GM19328 (cell line): ENCODE measurements around the gene S100A8.
"Not testable (repeated sequence)": the region's sequence is repeated elsewhere in the genome, so short reads cannot be mapped to it uniquely, and the experiment has no call there.

ENCODE experiments used
- ATAC-seq: cut with Tn5 transposase; IDR thresholded peaks from one replicate; pipeline ENCODE4 v1.9.1; 2021; ENCODE audit warnings: mild to moderate bottlenecking, moderate library complexity; ENCODE audit not compliant: unreplicated experiment

Gene S100A8

DNA sequence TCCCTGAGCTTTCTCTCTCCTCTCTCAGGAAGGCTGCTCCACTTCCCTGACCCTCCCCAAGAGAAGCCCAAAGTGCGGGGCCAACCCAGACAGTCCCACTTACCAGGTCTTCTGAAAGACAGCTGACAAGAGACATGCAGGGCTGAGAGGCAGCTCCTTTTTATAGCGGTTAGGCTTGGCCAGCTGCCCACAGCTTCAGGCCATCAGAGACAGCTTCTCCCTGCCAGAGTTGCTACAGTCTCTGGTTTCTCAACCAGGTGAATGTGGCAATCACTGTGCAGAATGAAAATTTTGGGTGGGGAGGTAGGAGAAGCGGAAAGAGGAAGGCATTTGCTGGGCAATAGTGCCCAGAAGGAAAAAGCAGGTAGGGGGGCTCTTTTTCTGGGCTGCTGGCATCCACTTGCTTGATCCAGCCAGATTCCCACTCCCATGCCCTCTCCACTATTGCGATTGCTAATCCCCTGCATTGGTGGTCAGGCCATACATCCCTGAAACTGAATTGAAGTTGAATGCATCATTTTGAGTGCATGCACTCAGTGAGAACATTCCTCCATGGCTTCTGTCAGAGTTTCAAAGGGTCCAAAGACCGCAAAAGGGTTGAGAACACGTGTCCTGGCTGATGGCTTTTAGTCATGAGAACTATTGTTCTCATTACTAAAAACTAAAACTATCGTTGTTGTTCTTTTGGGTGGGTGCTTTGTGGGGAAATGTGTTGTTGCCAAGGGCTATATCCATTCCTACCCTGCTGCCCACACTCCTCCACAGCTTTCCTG, at the start of gene S100A8:
S100A8 (minus strand) TSS at position 136 of the 773 bp plus-strand sequence. CDS start 538 bp downstream, outside the sequence.
- ATAC-seq: no peak

DNA sequence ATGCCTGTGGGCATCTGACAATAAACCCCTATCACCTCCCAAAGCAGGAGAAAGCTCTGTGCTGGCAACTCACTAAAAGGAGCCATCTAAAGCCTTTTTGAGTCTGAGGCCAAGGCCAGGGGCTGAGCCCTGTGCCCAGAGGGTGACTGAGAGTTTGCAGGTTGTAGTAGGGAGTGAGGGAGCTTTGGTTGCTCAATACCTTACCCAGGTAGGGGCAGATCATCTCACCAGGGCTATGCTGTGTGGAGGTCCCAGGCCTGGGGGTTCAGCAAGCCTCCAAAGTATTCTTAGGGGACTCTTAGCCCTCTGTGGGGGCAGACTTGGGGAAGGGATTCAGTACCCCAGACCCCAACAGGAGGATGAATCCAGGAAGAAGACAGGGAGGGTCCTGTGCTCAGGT, 48.4 kb upstream of the S100A8 start:
- ATAC-seq: no peak

DNA sequence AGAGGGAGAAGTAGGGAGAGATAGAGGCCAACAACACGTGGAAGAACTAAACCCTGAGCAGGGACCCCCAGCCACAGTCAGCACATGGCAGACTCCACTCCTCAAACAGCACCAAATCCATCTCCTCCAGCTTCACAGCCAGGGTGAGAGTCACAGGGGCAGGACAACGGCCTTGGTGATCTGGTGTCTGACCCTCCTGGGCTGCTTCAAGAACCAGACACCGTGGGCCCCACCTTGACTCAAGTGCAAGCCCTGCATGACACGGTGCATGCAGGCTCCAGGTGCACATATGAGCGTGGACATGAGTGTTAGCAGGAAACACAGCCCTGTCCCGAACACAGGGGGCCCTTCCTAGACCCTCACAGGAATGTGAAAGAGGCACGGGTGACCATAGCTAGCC, 47.7 kb upstream of the S100A8 start:
- no peak for ATAC-seq

DNA sequence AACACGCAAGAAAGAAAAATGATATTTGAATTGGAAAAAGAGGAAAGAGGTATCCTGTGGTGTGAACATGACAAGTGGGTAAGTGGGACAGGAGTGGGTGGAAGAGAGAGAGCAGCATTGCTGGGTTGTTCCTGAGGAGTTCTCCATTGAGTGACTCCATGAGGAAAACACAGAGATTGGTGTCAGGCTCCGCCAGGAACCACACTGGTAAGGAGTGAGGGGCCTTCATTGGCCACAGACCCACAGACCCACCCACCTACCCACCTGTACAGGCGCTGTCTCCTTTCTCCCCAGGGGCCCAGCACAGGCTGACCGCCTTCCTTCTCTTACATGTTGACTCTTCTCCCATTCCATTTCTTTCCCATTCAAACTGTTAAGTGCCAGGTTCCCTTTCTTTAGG, 46.4 kb upstream of the S100A8 start:
- ATAC-seq: no peak

DNA sequence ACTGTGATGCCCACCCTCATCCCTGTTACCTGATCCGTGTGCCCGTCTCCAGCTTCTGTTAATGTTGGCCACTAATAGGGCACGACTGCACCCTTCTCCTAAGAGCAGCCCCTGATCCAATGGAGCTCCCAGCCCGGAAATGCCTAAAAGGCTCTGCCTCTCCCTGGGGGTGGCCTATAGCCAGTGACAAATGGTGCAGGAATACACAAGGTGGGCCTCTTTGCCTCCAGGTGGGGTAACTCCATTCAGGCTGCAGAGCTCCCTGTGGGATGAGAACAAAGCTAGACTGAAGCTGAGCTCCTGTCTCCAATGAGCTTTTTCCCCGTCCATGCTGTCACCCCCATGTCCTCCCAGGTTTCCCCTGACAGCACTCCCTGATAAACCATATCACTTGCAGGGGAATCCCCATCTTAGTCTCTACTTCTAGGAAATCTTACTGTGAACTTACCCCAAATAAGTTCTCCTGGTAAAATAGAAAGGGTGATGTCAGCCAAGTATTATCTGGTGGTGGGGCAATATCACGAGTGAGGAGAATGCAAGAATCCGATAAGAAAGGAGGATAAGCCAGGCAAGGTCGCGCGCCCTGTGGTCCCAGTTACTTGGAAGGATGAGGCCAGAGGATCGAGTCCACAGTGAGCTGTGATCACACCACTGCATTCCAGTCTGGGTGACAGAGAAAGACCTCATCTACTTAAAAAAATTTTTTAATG, 44.0 kb upstream of the S100A8 start:
- no peak for ATAC-seq

DNA sequence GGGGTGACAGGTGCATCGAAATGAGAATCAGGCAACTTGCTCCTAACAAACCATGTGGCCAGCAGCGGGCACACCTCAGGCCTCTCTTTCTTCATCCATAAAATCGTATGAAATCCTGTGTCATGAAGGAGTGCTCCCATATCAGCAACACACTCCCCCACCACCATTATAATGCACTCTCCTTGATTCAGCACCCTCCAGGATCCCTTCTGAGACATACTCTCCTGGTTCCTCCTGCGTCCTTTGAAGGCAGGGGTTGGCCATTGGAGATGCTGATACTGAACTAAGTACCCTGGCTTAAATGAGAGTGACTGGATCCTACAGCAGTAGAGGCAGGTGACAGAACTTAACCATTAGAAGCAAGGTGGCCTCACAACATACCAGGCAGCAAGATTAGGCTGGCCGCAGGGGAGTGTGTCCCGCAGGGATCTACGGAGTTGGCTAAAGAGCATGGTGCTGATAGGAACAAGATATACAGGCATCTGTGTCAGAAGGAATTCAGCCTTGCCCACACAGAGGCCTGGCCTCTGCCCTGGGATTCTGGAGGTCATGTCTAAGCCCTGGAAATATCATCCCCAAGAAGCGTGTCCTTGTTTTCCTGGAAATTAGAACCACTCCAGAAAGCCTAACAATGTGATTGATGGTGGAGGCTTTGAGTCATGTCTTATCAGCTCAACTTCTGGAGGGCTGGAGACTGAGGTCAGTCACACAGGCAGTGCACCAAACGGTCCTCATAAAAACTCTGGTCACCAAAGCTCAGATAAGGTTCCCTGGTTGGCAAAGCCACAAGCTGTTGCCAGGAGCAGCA, 42.2 kb upstream of the S100A8 start:
- no peak for ATAC-seq

DNA sequence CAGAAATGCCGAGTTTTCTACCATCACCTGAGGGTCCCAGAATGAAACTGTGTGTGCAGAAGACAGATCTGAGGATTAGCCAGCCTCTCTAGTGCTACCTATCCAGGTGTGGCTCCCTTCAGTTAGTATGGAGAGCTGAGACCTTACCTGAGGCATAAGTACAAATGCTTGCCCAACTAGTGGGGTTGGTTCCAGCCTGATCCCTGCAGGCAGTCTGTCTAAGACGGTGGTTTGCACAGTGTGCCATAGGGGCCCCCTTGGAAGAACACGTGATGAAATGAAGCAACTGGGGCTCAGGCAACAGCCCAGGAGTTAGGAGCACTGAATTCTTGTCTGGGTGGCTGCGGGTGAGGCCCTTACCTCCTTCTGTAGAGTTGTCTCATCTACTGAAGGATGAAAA, 41.1 kb upstream of the S100A8 start:
- ATAC-seq: no peak

DNA sequence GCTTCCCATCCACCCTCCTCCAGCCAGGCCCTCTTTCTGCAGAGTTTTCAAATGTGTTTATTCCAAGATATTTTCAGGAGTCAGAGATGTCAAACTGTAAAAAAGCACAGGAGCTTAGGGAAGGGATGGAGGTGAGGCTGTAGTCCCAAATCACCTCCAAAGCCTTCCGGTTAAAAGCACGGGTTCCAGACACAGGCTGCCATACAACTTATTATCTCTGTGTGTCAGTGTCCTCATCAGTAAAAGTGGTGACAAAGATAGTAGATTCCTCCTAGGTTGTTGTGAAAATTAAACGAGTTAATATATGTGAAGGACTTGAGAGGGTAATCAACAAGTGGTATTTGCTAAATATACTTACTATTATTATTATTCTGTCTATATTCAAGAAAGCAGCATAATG, 40.6 kb upstream of the S100A8 start:
- ATAC-seq: no peak

DNA sequence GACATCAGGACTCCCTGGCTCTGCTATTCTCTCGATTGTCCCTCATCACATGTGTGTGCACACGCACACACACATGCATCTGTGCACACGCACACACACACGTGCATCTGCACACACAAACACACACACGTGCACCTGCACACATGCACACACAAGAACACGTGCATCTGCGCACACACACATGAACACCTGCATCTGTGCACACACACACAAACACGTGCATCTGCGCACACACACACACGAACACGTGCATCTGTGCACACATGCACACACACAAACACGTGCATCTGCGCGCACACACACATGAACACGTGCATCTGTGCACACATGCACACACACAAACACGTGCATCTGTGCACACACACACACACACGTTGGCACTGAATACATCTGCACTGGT, 40.1 kb upstream of the S100A8 start:
- no peak for ATAC-seq

DNA sequence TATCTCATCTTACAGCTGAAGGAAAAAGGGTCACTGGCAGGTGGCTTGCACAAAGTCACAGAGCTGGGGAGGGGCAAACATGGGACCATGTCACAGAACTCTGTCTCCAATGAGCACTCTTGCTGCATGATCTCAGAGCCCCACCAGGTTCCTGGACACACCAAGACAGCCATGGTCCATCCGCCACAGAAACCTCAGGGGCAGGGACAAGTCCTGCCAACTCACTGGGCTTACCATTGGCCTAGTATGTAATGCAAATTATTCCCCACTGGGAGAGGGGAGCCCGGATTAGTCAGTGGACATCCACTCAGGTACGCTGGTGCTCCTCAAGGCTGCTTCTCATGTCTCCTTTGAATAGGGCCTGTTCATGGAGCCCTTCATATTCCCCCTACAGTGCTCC, 39.7 kb upstream of the S100A8 start:
- ATAC-seq: no peak

DNA sequence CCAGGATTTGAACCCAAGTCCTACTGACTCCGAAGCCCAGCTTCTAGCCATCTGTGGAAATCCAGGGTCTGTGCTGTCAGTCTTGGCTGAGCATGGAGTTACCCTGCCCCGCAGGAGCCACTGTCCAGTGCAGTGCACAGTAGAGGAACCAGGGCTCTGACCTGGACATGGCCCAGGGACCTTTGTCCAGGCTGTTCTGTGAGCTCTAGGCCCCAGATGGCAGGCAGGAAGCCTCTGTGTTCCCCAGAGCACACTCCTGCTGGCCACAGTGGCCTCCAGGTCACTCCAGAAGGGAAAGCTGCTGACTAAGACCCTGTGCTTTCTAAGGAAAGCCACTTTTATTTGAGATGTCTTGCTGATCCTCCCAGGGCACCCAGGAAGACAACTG, 39.3 kb upstream of the S100A8 start:
- no peak for ATAC-seq

DNA sequence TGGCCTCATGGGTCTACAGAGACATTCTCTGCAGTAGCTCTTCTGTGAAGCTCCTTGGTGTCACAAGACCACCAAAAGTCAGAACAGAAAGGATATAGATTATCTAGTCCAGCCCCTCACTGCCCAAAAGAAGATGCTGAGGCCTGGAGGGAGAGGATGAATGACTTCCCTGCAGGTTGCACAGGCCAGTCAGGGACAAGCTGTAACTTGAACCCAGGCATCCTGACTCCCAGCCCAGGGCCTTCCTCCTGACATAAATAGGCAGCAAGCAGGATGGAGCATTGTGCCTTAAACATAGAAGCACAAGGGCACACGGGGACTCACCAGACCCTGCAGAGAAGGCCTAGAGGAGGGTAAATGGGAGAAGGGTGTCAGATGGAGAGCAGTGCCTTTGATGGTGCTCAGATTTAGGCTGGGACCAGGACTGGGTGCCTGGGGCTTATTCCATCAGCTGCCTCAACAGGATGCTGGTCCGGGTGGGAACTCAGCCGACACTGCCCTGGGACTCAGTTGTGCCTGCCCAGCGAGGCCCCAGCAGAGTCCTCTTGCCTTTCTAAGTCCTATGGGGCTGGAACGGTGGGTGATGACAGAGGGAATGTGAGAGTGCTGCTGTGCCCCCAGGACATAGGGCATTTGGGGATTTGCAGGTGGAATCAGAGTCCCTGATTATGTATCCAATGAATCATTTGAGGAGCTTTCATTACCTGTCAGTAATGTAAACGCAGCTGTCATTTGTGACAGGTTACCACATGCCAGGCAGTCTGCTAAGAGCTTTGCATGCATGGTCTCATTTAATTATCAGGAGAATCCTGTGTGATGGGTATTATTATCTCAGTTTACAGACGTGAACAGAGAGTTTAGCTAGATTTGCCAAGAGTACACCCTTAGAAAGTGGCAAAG, 38.6 kb upstream of the S100A8 start:
- ATAC-seq: no peak

DNA sequence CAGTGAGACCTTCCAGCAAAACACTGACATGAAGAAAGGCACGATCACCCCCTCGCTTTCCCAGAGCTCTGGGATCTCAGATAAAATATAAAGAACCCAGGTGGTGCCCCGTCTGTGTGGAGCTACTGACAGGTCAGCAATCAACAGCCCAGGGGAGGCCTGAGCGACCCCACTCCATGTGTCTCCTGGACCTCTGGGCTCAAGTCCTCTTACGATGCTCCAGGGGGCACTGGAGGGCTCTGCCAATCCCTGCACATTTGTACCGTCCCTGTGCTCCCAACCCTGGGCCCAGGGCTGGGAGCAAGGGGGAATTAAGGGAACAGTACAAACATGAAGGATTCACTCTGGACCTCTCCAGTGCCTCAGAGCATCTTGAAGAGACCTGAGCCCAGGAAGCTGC, 37.9 kb upstream of the S100A8 start:
- no peak for ATAC-seq

DNA sequence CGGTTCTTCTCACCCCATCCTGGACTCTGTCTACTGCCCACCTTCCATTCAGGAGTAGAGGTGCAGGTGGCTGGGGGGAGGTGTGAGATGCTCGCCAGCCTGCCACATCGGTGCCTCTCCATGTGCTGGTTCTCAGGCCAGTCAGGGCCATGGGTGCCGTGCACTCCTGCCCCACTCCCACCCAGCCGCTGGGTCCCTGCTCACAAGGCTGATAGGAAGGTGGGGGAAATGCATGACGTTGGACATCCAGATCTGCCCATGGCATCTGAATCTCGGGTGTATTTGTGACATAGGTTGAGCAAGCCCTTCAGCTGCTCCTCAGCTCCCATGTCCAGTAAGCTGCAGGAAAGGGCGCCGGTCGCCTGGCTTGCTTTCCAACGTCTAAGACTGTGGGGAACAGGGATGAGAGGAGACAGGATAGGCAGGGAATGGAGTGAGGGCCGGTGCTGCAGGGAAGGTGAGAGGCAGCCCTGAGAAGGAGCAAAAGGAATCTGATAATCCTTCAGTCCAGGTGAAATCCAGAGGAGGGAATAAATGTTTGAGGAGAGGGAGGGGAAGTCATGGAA, 37.3 kb upstream of the S100A8 start:
- ATAC-seq: no peak

DNA sequence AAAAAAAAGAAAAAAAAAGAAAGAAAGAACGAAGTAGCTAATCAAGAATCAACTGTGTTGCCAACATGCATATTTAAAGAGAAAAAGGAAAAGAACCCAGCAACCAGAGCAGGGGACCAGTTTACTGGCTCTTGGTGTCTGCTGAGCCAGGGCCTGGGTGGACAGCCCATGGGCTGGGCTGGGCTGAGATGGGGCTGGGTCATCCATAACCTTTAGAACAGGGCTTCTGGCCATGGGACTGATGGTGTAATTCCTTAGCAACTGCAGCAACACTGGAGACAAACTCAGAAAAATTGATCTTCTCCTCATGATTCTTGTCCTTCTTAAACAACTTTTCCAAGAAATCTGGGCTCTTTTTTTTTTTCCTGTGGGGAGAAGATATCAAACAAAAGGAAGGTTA, 35.9 kb upstream of the S100A8 start:
- no peak for ATAC-seq

DNA sequence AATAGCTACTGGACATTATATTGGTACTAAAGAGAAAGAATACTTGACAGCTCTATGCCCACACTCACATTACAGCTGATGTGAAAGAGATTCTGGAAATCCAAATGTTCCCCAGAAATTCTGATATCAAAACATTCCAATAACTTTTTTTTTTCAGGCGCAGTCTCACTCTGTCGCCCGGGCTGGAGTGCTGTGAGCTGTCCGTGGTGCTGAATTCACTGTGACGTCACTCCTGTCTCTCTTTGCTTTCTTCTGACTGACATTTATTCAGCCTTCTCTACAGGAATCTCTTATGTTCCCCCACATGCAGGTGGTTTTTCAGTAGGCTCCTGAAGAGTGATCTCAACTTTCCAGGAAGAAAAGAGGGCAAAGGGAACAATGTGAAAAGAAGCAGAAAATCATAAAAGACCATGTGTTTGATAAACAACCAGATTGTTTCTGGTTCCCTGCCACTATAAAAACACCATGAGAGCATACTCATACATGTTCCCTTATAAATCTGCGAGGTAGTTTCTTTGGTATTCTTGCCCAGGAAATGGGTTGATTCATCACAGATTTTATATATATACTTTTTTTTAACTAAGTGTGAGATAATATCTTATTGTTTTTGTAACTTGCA, 31.7 kb upstream of the S100A8 start:
- ATAC-seq: no peak

DNA sequence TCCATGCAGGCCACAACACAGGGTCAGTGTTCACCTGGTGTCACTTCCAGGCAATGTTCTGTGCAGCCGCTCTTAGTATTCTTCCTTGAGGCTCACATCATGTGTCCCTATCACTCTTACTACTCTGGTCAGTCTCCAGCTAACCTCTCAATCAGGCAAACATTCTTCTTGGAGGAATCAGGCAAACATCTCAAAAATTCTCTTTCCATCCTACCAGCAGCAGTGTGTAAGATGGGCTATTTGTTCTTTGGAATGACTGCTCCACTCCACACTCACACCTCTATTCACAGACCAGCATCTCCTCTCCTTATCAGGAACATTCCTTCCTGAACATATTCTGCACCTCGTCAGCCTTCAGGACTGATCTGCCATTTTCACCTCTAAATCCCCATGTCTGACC, 29.4 kb upstream of the S100A8 start:
- ATAC-seq: no peak

DNA sequence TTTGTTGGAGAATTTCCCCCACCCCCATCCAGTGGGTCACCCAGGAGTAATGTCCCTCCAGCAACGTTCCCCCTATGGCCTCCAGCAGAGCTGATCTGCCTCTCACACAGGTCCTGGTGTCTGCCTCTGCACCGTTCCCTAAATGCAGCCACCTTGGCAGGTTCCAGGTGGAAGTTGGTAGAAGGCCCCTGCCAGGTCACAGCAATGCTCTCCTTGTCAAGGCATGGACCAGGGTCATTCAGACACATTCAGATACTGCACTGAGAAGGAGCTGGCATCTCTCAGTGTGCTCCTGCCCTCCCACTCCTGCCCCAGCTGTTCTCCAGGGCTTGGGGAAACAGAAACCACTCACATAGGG, 28.5 kb upstream of the S100A8 start:
- not testable (repeated sequence) for ATAC-seq

DNA sequence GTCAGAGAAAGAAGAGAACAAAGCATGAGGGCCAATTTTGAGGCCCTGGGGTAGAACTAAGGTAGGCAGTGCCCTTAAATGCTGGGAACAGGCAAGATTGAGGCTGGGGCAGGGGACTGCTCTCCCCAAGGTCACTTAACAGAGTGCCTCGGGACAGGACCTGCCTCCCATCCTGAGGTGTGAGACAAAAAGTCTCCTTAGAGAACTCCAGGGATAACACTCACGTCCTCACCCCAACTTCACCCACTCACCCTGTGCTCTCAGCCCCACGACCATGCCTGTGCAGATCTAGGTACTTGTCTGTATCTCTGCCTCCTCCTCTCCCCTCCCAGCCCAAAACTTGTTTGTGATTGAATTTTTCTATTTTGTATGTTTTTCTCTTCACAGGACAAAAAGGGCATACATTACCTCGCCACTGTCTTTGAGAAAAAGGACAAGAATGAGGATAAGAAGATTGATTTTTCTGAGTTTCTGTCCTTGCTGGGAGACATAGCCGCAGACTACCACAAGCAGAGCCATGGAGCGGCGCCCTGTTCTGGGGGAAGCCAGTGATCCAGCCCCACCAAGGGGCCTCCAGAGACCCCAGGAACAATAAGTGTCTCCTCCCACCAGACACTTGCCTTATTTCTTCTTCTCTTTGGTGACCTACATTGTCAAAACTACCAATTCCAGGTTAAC, 28.0 kb upstream of the S100A8 start:
- not testable (repeated sequence) for ATAC-seq
